Measurements from ENCODE around the gene SLAMF1.

The SLAMF1 gene

GRCh38 chr1:160558660-160559380 lies 88.0 kb downstream of the SLAMF1 start:
- no peak for DNase-seq

All from NCI-H2081 (cell line).